Measurements from ENCODE around the gene ZNF365. TPM values are rescaled to one million over a fixed set of nuclear protein-coding genes. Genes with fewer than 3 reads are reported as not detected.

The ZNF365 gene
- total RNA-seq, 4 donors from 2014 or later: 0.17 to 0.49 TPM; not detected in 2

- TF ChIP-seq CTCF (IDR thresholded peaks at IDR 0.05; ENCODE audit: low read depth): no peak
Observed at GRCh38 chr10:62379394-62379793, 5.2 kb downstream of the ZNF365 start.

- TF ChIP-seq CTCF (IDR thresholded peaks at IDR 0.05; ENCODE audit: low read depth): no peak
Observed at GRCh38 chr10:62380016-62380415, 5.8 kb downstream of the ZNF365 start.

GRCh38 chr10:62381385-62382102 is 7.4 kb downstream of the ZNF365 start:
- TF ChIP-seq CTCF (IDR thresholded peaks at IDR 0.05; ENCODE audit: low read depth): no peak

GRCh38 chr10:62382831-62383230 is 8.7 kb downstream of the ZNF365 start:
- TF ChIP-seq CTCF (IDR thresholded peaks at IDR 0.05; ENCODE audit: low read depth): no peak

- no peak for TF ChIP-seq CTCF (IDR thresholded peaks at IDR 0.05; ENCODE audit: low read depth)
Observed at GRCh38 chr10:62384057-62384446, 9.9 kb downstream of the ZNF365 start.

- TF ChIP-seq CTCF (IDR thresholded peaks at IDR 0.05; ENCODE audit: low read depth): no peak
Observed at GRCh38 chr10:62384447-62385081, 10.4 kb downstream of the ZNF365 start.

GRCh38 chr10:62386356-62387320 is 12.5 kb downstream of the ZNF365 start:
- no peak for TF ChIP-seq CTCF (IDR thresholded peaks at IDR 0.05; ENCODE audit: low read depth)

All from subcutaneous adipose tissue (tissue), 4 donors.